ENCODE results near the gene SEMA6D. TPM values are rescaled to one million over a fixed set of nuclear protein-coding genes. Genes with fewer than 3 reads are reported as not detected.

The SEMA6D gene
- total RNA-seq, 1 donor from 2014 or later, result 1.8 TPM

DNA sequence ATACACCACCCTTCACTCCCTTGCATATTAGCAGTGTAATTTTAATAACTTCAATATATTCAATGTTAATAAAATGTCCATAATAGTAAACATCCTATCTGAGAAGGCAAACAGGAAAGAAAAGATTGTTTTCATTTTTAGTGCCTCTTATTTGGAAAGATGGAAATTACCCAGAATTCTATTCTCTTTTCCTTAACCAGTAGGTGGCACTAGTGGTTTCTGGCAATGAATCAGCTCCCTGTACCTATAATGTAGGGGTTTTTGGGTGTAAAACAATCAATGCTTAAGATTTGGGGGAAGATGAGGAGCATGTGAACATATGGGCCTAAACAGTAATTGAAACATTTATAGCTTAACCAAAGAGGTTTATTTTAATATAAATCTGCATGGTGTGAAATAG lies 5.7 kb upstream of the SEMA6D start:
- H3K4me3 ChIP-seq (ENCODE audit: low read depth, low read length), result no peak overlapping the region
- no peaks in the 10 kb centered on the region for H3K36me3 ChIP-seq (ENCODE audit: control insufficient read depth, insufficient read depth, low read length)
- no peak for DNase-seq (ENCODE audit: low read depth)
- TF ChIP-seq, protein P1, sequence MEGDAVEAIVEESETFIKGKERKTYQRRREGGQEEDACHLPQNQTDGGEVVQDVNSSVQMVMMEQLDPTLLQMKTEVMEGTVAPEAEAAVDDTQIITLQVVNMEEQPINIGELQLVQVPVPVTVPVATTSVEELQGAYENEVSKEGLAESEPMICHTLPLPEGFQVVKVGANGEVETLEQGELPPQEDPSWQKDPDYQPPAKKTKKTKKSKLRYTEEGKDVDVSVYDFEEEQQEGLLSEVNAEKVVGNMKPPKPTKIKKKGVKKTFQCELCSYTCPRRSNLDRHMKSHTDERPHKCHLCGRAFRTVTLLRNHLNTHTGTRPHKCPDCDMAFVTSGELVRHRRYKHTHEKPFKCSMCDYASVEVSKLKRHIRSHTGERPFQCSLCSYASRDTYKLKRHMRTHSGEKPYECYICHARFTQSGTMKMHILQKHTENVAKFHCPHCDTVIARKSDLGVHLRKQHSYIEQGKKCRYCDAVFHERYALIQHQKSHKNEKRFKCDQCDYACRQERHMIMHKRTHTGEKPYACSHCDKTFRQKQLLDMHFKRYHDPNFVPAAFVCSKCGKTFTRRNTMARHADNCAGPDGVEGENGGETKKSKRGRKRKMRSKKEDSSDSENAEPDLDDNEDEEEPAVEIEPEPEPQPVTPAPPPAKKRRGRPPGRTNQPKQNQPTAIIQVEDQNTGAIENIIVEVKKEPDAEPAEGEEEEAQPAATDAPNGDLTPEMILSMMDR (IDR thresholded peaks at IDR 0.05; ENCODE audit: insufficient read depth, low read length, poor library complexity, severe bottlenecking), result peak; percentile 62
- H3K27me3 ChIP-seq (ENCODE audit: control insufficient read depth, insufficient read depth, low read length), result no peaks in the 10 kb centered on the region

DNA sequence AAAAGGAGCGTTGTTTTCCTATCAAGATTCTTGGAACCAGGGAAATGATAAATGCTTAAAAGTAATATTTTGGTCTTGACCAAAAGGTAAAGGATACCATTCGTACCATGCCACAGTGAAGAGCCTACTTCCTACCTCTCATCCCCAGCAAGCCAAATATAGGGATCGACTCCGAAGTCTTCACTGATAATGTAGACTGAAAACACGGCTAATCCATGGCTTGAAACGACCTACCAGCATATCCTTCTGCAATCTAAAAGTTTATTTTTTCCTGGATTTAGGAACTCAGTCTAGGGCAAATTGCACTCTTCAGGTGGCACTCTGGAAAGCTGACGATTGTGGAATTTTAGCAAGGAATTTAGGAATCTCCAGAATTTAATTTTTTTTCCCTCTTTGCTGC lies 1.9 kb upstream of the SEMA6D start:
- no peak for DNase-seq (ENCODE audit: low read depth)
- Histone ChIP-seq H3K36me3 (ENCODE audit: control insufficient read depth, insufficient read depth, low read length) (no peaks in the 10 kb centered on the region), H3K4me3 (ENCODE audit: low read depth, low read length) (no peak overlapping the region), H3K27me3 (ENCODE audit: control insufficient read depth, insufficient read depth, low read length) (no peaks in the 10 kb centered on the region)
- TF ChIP-seq, protein P1 (IDR thresholded peaks at IDR 0.05; ENCODE audit: insufficient read depth, low read length, poor library complexity, severe bottlenecking), result no peak

DNA sequence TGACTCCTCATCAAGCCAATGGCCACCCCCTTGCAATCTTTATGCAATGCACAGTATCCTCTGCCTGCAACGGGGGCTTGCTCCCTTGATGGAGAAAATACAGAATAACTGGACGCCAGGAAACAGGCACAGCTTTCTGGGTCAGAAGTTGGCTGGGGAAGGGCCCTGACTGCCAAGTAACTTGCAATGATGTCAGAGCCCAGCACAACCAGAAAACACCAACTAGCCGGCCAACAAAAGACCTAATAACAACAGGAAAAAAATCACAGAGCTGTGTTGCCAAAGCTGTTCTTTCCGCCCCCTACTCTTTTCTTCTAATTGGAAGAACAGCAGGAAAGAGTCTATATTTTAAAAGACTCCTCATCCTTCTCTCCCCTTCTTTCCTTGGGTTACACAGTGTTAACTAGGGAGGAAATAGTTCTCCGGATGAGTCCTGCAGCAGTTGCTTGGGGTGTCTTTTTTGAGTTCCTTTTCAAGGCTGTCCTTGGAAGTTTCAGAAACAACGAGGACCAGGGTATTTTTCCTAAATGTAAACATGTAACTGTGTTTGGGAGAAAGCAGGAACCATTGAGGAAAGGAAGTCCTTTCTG lies 1.4 kb upstream of the SEMA6D start:
- no peaks in the 10 kb centered on the region for H3K27me3 ChIP-seq (ENCODE audit: control insufficient read depth, insufficient read depth, low read length)
- TF ChIP-seq, protein P1 (IDR thresholded peaks at IDR 0.05; ENCODE audit: insufficient read depth, low read length, poor library complexity, severe bottlenecking), result no peak
- H3K36me3 ChIP-seq (ENCODE audit: control insufficient read depth, insufficient read depth, low read length), result no peaks in the 10 kb centered on the region
- H3K4me3 ChIP-seq (ENCODE audit: low read depth, low read length), result no peak overlapping the region
- no peak for DNase-seq (ENCODE audit: low read depth)

DNA sequence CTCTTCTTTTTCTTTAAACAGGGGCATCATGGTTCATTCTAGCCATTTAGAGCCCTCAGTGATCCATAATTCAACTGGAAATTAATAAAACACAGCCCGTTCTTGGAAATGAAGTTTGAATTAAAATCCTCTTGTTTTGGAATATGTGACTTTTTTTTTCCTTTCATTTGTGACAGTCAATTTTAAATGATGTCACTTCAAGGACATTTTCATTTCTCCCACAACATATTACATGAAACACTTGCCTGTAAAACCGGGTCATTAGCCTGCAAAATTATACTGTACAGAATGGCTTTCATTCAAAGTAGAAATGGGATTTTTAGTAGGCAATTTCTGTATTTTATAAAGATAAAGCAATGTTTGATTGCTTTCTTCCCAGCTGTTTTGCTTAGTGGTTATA lies 789 bp upstream of the SEMA6D start:
- no peak overlapping the region for H3K4me3 ChIP-seq (ENCODE audit: low read depth, low read length)

DNA sequence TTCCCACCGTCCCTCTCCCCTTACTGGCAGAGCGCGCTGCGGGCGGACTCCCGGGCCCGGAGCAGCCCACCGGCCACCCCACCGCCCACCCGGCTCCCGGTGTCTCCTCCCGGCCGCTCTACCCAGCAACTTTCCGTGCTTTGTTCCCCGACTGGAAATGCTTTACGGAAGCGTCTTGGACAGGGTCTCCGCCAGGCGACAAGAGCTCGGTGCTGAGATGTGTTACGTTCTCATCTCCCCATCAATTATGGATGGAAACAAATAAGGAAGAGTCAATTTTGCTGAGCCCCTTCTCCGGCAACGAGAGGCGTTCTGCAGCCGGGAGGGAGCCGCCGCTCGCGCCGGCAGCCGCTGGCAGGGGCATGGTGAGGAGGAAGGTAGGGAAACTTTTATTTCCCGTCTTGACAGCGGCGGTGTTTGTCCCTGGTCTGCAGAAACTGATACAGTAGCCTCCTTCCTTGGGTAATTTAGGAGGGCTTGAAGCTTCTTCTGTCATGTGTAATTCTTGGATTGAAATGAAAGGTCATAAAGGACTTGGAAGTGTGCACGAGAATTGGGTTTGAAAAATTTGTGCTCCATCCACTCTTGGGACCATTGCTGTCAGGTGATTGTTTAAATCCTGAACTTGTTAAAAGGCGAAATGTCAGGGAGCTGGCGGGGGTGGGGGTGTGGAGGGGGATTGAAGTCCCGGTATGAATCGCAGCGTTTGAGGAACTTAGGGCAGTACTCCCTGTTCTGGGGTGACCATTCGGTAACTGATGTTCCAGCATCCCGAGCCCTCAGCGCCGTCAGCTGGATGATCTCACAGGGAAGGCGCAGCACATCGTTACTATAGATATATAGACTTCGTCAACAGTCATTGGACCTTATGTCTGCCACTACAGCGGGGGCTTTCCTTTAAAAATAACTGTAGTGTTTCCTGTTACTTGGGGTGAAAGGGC lies 1.5 kb downstream of the SEMA6D start:
- DNase-seq (ENCODE audit: low read depth), result no peak
- TF ChIP-seq, protein P1 (IDR thresholded peaks at IDR 0.05; ENCODE audit: insufficient read depth, low read length, poor library complexity, severe bottlenecking), result no peak
- Histone ChIP-seq H3K36me3 (ENCODE audit: control insufficient read depth, insufficient read depth, low read length) (no peaks in the 10 kb centered on the region), H3K4me3 (ENCODE audit: low read depth, low read length) (peak overlapping the region; percentile 55), H3K27me3 (ENCODE audit: control insufficient read depth, insufficient read depth, low read length) (no peaks in the 10 kb centered on the region)

More for the DNA sequence above, 789 bp upstream of the SEMA6D start:
- H3K27me3 ChIP-seq (ENCODE audit: control insufficient read depth, insufficient read depth, low read length), result no peaks in the 10 kb centered on the region
- H3K36me3 ChIP-seq (ENCODE audit: control insufficient read depth, insufficient read depth, low read length), result no peaks in the 10 kb centered on the region
- TF ChIP-seq, protein P1 (IDR thresholded peaks at IDR 0.05; ENCODE audit: insufficient read depth, low read length, poor library complexity, severe bottlenecking), result no peak
- no peak for DNase-seq (ENCODE audit: low read depth)

All from kidney epithelial cell (primary cell).